Retinal pigment epithelial cell (primary cell): ENCODE measurements around the gene PLCL1.

Experiments
- DNase-seq: peaks from one replicate; pipeline ENCODE4 v3.0.0-alpha.2; 2010; ENCODE audit warnings: low read depth
- H3K4me3 ChIP-seq: 2 replicates; pipeline ENCODE4 v1.5.1; 2011; ENCODE audit warnings: mild to moderate bottlenecking, low read length, control low read depth, moderate library complexity
- CTCF ChIP-seq: conservative IDR thresholded peaks from 2 replicates; pipeline ENCODE4 v1.5.1; 2011; ENCODE audit warnings: low read depth, low read length, control low read depth, inconsistent platforms

PLCL1 gene

DNA sequence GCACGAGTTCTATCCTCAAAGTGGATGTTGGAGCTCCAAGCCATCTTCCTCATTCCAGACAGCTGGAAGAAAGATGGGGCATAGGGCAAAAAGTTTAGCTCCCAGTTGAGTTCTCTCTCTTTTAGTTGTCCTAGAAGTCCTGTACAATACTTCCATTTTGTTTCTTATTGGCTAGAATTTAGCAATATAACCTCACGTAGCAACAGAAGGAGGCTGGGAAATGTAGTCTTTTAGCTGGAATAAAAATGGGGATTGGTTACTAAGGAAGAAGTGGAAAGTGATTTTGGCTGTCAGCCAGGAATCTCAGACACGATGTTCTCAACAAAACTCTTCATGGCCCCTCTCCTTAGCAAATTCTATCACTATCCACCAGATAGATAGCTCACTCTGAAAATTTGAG lies 79.9 kb downstream of the PLCL1 start:
- TF ChIP-seq CTCF: no peak
- DNase-seq: no peak
- H3K4me3 ChIP-seq: no peak overlapping the region

DNA sequence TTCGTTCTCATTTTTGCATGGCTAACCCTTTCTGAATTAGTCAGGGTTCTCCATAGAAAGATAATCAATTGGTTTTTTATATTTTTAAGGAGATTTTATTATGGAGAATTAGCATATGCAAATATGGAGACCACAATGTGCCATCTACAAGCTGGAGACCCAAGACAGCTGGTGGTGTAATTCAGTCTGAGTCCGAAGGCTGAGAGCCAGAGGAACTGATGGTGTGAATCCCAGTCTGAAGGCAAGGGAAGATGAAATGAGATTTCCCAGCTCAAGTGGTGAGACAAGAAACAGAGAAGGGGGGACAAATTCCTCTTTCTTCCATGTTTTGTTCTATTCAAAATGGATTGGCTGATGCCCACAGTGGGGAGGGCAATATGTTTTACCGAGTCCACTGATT lies 80.7 kb downstream of the PLCL1 start:
- TF ChIP-seq CTCF: no peak
- no peak for DNase-seq
- H3K4me3 ChIP-seq: no peak overlapping the region

DNA sequence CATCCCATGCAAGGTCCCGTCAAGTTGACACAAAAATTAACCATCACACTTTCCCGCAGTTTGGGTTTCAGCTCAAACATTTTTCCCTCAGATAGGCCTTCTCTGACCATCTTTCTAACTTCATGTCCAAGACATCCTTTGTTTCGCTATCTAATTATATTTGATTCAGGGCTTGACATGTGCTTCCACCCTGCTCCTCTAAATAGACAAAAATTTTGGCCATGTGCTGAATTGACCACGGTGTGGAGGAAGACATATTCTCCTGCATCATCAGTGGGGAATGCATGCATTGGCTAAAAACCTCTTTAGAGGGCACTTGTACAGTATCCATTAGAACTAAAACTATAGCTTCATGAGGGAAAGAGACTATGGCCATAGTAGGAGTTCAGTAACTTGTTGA lies 81.2 kb downstream of the PLCL1 start:
- no peak for DNase-seq
- no peak overlapping the region for H3K4me3 ChIP-seq
- TF ChIP-seq CTCF: no peak

DNA sequence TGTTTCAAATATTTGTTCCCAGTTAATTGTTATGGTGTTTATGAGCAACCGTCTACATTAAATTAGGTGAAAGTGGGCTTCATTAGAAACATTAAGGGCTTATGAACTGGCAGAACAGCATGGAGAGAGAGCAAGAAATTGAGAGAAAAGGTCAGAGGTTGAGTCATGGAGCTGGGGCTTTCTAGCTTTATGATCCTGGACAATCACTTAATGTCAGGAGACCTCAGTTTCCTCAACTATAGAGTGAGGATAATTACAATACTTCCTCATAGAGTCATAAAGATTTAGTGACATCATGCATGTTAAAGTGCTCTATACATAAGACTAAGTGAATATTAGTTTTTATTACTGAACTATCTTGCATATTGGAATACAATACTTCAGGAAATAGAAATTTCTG lies 83.9 kb downstream of the PLCL1 start:
- no peak for TF ChIP-seq CTCF
- H3K4me3 ChIP-seq: no peak overlapping the region
- DNase-seq: no peak

- no peak for TF ChIP-seq CTCF
- no peak for DNase-seq
- no peak overlapping the region for H3K4me3 ChIP-seq
These were observed 84.6 kb downstream of the PLCL1 start for GRCh38 chr2:197889041-197889440.

GRCh38 chr2:197890168-197890567 lies 85.8 kb downstream of the PLCL1 start:
- no peak for TF ChIP-seq CTCF
- DNase-seq: no peak
- no peak overlapping the region for H3K4me3 ChIP-seq

DNA sequence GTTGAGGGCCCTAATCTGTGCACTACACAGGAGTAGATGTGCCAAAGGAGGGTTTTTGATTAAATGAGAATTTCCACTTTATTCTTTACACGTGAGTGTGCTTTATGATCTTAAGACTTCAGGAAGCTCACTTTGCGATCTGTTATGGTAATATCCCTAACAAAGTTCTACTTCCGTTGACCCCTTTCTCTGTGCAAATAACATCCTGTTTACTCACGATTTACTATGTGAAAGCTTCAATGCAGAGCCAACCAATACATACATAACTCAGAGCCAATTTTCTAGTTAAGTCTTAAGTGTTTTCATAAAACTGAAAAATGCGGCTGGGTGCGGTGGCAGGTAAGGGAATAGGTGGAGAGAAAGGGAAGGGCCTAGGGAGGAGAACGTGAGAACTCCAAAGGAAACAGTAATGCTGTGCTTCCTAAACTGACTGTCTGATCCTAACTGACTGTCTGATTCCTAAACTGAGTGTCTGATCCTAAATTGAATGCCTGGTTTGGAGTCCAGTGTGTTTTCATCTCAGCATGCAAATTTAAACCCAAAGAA lies 87.6 kb downstream of the PLCL1 start:
- no peak for TF ChIP-seq CTCF
- DNase-seq: no peak
- no peak overlapping the region for H3K4me3 ChIP-seq
